ENCODE data around the gene MYO1D. TPM values are rescaled to one million over a fixed set of nuclear protein-coding genes. Genes with fewer than 3 reads are reported as not detected.

MYO1D gene
- total RNA-seq, 2 donors from 2014 or later, result 238 to 382 TPM

GRCh38 chr17:32882734-32883133 is 5.8 kb upstream of the MYO1D start:
- Histone ChIP-seq H3K9ac (ENCODE audit: low read depth in 2 of 2, low read length in 2 of 2) (no peak overlapping the region), H3K27ac (no peak overlapping the region), H3K4me1 (no peaks in the 10 kb centered on the region), H3K9me3 (no peaks in the 10 kb centered on the region), H3K4me3 (no peak overlapping the region), H3K27me3 (no peaks in the 10 kb centered on the region), H3K36me3 (no peaks in the 10 kb centered on the region)
- TF ChIP-seq CTCF (IDR thresholded peaks at IDR 0.05), result no peak
- DNase-seq, result no peak
- intact Hi-C loops (cut with DNase I), result no loop called here

- H3K9me3 ChIP-seq, result no peaks in the 10 kb centered on the region
- DNase-seq, result no peak
- no peak overlapping the region for H3K4me3 ChIP-seq
- H3K9ac ChIP-seq (ENCODE audit: low read depth in 2 of 2, low read length in 2 of 2), result no peak overlapping the region
- no peak for TF ChIP-seq CTCF (IDR thresholded peaks at IDR 0.05)
- no peaks in the 10 kb centered on the region for H3K27me3 ChIP-seq
- H3K4me1 ChIP-seq, result no peaks in the 10 kb centered on the region
- intact Hi-C loops (cut with DNase I), result no loop called here
- H3K36me3 ChIP-seq, result no peaks in the 10 kb centered on the region
- H3K27ac ChIP-seq, result no peak overlapping the region
These were observed 5.1 kb upstream of the MYO1D start for GRCh38 chr17:32882029-32882428.

- Histone ChIP-seq H3K4me1 (no peaks in the 10 kb centered on the region), H3K27ac (no peak overlapping the region), H3K36me3 (no peaks in the 10 kb centered on the region), H3K9me3 (no peaks in the 10 kb centered on the region), H3K27me3 (no peaks in the 10 kb centered on the region), H3K9ac (ENCODE audit: low read depth in 2 of 2, low read length in 2 of 2) (no peak overlapping the region), H3K4me3 (no peak overlapping the region)
- no peak for DNase-seq
- intact Hi-C loops (cut with DNase I), result no loop called here
- no peak for TF ChIP-seq CTCF (IDR thresholded peaks at IDR 0.05)
These were observed 3.9 kb upstream of the MYO1D start for GRCh38 chr17:32880671-32881453.

- intact Hi-C loops (cut with DNase I), result no loop called here
- Histone ChIP-seq H3K36me3 (no peaks in the 10 kb centered on the region), H3K27me3 (no peaks in the 10 kb centered on the region), H3K9ac (ENCODE audit: low read depth in 2 of 2, low read length in 2 of 2) (no peak overlapping the region), H3K4me1 (no peaks in the 10 kb centered on the region), H3K9me3 (no peaks in the 10 kb centered on the region), H3K4me3 (no peak overlapping the region), H3K27ac (no peak overlapping the region)
- DNase-seq, result no peak
- TF ChIP-seq CTCF (IDR thresholded peaks at IDR 0.05), result no peak
These were observed 2.2 kb upstream of the MYO1D start for GRCh38 chr17:32879134-32879533.

- Histone ChIP-seq H3K27ac (no peak overlapping the region), H3K9me3 (no peaks in the 10 kb centered on the region), H3K27me3 (no peaks in the 10 kb centered on the region), H3K4me3 (no peak overlapping the region), H3K9ac (ENCODE audit: low read depth in 2 of 2, low read length in 2 of 2) (no peak overlapping the region), H3K4me1 (no peaks in the 10 kb centered on the region), H3K36me3 (no peaks in the 10 kb centered on the region)
- DNase-seq, result no peak
- intact Hi-C loops (cut with DNase I), result no loop called here
- no peak for TF ChIP-seq CTCF (IDR thresholded peaks at IDR 0.05)
These were observed 1.3 kb upstream of the MYO1D start for GRCh38 chr17:32878211-32878610.
